GM23338 (cell line): ENCODE measurements around the gene TRAPPC10. TPM values are rescaled to one million over a fixed set of nuclear protein-coding genes. Genes with fewer than 3 reads are reported as not detected.

Experiments used
- ATAC-seq: fragments of 200-7000 bp; cut with Tn5 transposase; 3 replicates; pipeline ENCODE4 v1.9.1; 2020
- DNase-seq: peaks from one replicate; pipeline ENCODE4 v3.0.0-alpha.2; 2015; ENCODE audit warnings: low spot score
- H2AFZ ChIP-seq: fragments of 200-600 bp; sonication (generic); 2 replicates; pipeline ENCODE4 v1.8.0; 2016; ENCODE audit warnings: antibody characterized with exemption, mild to moderate bottlenecking, moderate library complexity
- H3F3A ChIP-seq: fragments of 200-600 bp; sonication (generic); replicated peaks from 2 replicates; pipeline ENCODE4 v1.8.0; 2017; ENCODE audit warnings: antibody characterized with exemption, mixed run types, low read depth
- H3K27ac ChIP-seq: fragments of 200-600 bp; sonication (generic); 2 replicates; pipeline ENCODE4 v1.6.1; 2016; ENCODE audit warnings: low read depth
- H3K27me3 ChIP-seq: fragments of 200-600 bp; sonication (generic); 2 replicates; pipeline ENCODE4 v1.8.0; 2016; ENCODE audit warnings: mild to moderate bottlenecking, mixed run types, moderate library complexity; ENCODE audit not compliant: insufficient read depth
- H3K36me3 ChIP-seq: fragments of 200-600 bp; sonication (generic); 2 replicates; pipeline ENCODE4 v1.8.0; 2016; ENCODE audit warnings: mild to moderate bottlenecking; ENCODE audit not compliant: insufficient read depth
- H3K4me1 ChIP-seq: fragments of 200-600 bp; sonication (generic); 2 replicates; pipeline ENCODE4 v1.8.0; 2016; ENCODE audit warnings: mild to moderate bottlenecking, moderate library complexity; ENCODE audit not compliant: insufficient read depth
- H3K4me2 ChIP-seq: fragments of 200-600 bp; sonication (generic); 2 replicates; pipeline ENCODE4 v1.7.1; 2017; ENCODE audit warnings: mixed run types
- H3K4me3 ChIP-seq: fragments of 200-600 bp; sonication (generic); 2 replicates; pipeline ENCODE4 v1.6.1; 2016; ENCODE audit warnings: mixed run types
- H3K79me2 ChIP-seq: fragments of 200-600 bp; sonication (generic); replicated peaks from 2 replicates; pipeline ENCODE4 v1.8.0; 2017; ENCODE audit warnings: mild to moderate bottlenecking; ENCODE audit not compliant: insufficient read depth
- H3K9me2 ChIP-seq: fragments of 200-600 bp; sonication (generic); 2 replicates; pipeline ENCODE4 v1.8.0; 2017; ENCODE audit not compliant: insufficient read depth
- H4K20me1 ChIP-seq: fragments of 200-600 bp; sonication (generic); replicated peaks from 2 replicates; pipeline ENCODE4 v1.8.0; 2017; ENCODE audit warnings: mild to moderate bottlenecking; ENCODE audit not compliant: insufficient read depth
- H3K27ac Mint-ChIP-seq: 2 replicates; pipeline ENCODE4 v1.8.0; 2020; ENCODE audit warnings: inconsistent platforms, mild to moderate bottlenecking, moderate library complexity, mixed read lengths
- H3K27me3 Mint-ChIP-seq: 3 replicates; pipeline ENCODE4 v1.8.0; 2022; ENCODE audit warnings: low read depth, mild to moderate bottlenecking, moderate library complexity, mixed read lengths, inconsistent platforms; ENCODE audit not compliant: insufficient read depth, poor library complexity
- H3K36me3 Mint-ChIP-seq: 3 replicates; pipeline ENCODE4 v1.8.0; 2021; ENCODE audit warnings: low read depth, mild to moderate bottlenecking, inconsistent platforms, moderate library complexity, mixed read lengths
- H3K4me1 Mint-ChIP-seq: 3 replicates; pipeline ENCODE4 v1.8.0; 2020; ENCODE audit warnings: mild to moderate bottlenecking, inconsistent platforms, mixed read lengths
- H3K4me3 Mint-ChIP-seq: 3 replicates; pipeline ENCODE4 v1.8.0; 2021; ENCODE audit warnings: moderate library complexity, mild to moderate bottlenecking, inconsistent platforms, mixed read lengths
- H3K9me3 Mint-ChIP-seq: 3 replicates; pipeline ENCODE4 v1.8.0; 2020; ENCODE audit warnings: moderate library complexity, mild to moderate bottlenecking, inconsistent platforms, mixed read lengths
- CREB1 ChIP-seq: fragments of 250-450 bp; sonication (Bioruptor Pico); IDR thresholded peaks from 2 replicates; pipeline ENCODE4 v1.5.0; 2020; ENCODE audit warnings: low read depth, mild to moderate bottlenecking, moderate library complexity
- EZH2 ChIP-seq: fragments of 200-600 bp; sonication (generic); IDR thresholded peaks from one replicate; pipeline ENCODE4 v1.8.0; 2017; ENCODE audit warnings: antibody characterized with exemption, mild to moderate bottlenecking, low read depth; ENCODE audit not compliant: unreplicated experiment
- EZH2phosphoT487 ChIP-seq: fragments of 200-600 bp; sonication (generic); IDR thresholded peaks from one replicate; pipeline ENCODE4 v1.8.1; 2018; ENCODE audit warnings: antibody characterized with exemption; ENCODE audit not compliant: unreplicated experiment
- JUNB ChIP-seq: IDR thresholded peaks from one replicate; pipeline ENCODE4 v1.6.1; 2016; ENCODE audit warnings: antibody characterized with exemption; ENCODE audit not compliant: unreplicated experiment
- NANOG ChIP-seq: IDR thresholded peaks from 2 replicates; pipeline ENCODE4 v1.6.1; 2016; ENCODE audit warnings: antibody characterized with exemption, borderline replicate concordance
- POLR2AphosphoS5 ChIP-seq: IDR thresholded peaks from 2 replicates; pipeline ENCODE4 v1.6.1; 2016; ENCODE audit warnings: antibody characterized with exemption, low read depth
- ZNF114 ChIP-seq: fragments of 250-450 bp; sonication (Bioruptor Pico); IDR thresholded peaks from 2 replicates; pipeline ENCODE4 v1.5.0; 2020; ENCODE audit warnings: mild to moderate bottlenecking, moderate library complexity
- ZNF331 ChIP-seq: fragments of 250-450 bp; sonication (Bioruptor Pico); IDR thresholded peaks from 2 replicates; pipeline ENCODE4 v1.5.0; 2020; ENCODE audit warnings: low read depth, mild to moderate bottlenecking, moderate library complexity
- polyA plus RNA-seq: library from polyadenylated mRNA; unstranded; fragments of >200 nt; fragmentation: Nextera tagmentation; extraction: Ambion mirVana; gene quantifications from 2 replicates; pipeline ENCODE4 v1.2.1, GENCODE V29; 2016
- total RNA-seq: library from RNA; depleted of rRNA; stranded (reverse); fragments of >200 nt; shearing (Covaris generic); gene quantifications from 2 replicates; pipeline ENCODE4 v1.2.3, GENCODE V29; 2014
- TF ChIP-seq, protein P1 (sequence below): IDR thresholded peaks from one replicate; pipeline ENCODE4 v1.6.1; 2018; ENCODE audit warnings: antibody characterized with exemption; ENCODE audit not compliant: unreplicated experiment
- TF ChIP-seq, protein P2 (sequence below): IDR thresholded peaks from 2 replicates; pipeline ENCODE4 v1.6.1; 2016; ENCODE audit warnings: antibody characterized with exemption
- TF ChIP-seq, protein P3 (sequence below), 2 experiments: fragments of 200-600 bp in 1 of 2; sonication (generic) in 1 of 2; conservative IDR thresholded peaks; 2 replicates each; pipeline versions ENCODE4 v1.5.1 to v1.6.1; 2016 to 2017; ENCODE audit warnings: antibody characterized with exemption in 2 of 2, low read depth in 2 of 2, mild to moderate bottlenecking in 2 of 2, moderate library complexity in 1 of 2

The TRAPPC10 gene
- total and polyA plus RNA-seq, 2 experiments from 2014 or later: 14.0 to 27.1 TPM

DNA sequence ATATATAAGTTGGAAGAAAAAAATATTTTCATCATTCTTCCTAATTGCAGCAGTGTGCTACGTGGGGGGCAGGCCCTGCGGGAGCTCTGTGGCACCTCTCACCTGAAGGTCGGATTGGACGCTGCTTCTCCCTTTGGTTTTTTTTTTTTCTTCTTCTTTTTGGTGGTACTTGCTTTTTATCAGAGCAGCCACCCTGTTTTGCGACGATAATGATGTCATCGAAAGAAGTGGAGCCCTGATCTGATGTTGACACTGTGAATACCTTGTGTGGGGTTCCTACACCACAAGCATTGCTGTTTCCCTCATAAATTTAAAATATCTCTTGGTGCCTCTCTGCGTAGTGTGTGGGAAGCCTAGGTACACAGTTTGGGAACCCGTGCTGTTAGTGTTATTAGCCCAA lies 5.5 kb downstream of the TRAPPC10 start:
- Mint-ChIP-seq H3K27ac (no peak overlapping the region), H3K4me3 (no peak overlapping the region), H3K36me3 (no peaks in the 10 kb centered on the region; the same call in 2 of the 3 replicates), H3K9me3 (no peaks in the 10 kb centered on the region), H3K27me3 (no peaks in the 10 kb centered on the region), H3K4me1 (peaks cover 25% of the 10 kb centered on the region)
- Histone ChIP-seq H3K4me2 (no peak overlapping the region), H3K79me2 (peaks cover 99% of the 10 kb centered on the region), H3F3A (peaks cover 4% of the 10 kb centered on the region; the same call in 1 of the 2 replicates), H2AFZ (no peak overlapping the region), H3K4me1 (peaks cover 10% of the 10 kb centered on the region), H3K9me2 (no peaks in the 10 kb centered on the region), H3K36me3 (no peaks in the 10 kb centered on the region), H4K20me1 (peaks cover 70% of the 10 kb centered on the region), H3K27ac (no peak overlapping the region), H3K27me3 (no peaks in the 10 kb centered on the region), H3K4me3 (no peak overlapping the region)
- no peak for TF ChIP-seq JUNB
- no peak for TF ChIP-seq POLR2AphosphoS5
- TF ChIP-seq, protein P1, sequence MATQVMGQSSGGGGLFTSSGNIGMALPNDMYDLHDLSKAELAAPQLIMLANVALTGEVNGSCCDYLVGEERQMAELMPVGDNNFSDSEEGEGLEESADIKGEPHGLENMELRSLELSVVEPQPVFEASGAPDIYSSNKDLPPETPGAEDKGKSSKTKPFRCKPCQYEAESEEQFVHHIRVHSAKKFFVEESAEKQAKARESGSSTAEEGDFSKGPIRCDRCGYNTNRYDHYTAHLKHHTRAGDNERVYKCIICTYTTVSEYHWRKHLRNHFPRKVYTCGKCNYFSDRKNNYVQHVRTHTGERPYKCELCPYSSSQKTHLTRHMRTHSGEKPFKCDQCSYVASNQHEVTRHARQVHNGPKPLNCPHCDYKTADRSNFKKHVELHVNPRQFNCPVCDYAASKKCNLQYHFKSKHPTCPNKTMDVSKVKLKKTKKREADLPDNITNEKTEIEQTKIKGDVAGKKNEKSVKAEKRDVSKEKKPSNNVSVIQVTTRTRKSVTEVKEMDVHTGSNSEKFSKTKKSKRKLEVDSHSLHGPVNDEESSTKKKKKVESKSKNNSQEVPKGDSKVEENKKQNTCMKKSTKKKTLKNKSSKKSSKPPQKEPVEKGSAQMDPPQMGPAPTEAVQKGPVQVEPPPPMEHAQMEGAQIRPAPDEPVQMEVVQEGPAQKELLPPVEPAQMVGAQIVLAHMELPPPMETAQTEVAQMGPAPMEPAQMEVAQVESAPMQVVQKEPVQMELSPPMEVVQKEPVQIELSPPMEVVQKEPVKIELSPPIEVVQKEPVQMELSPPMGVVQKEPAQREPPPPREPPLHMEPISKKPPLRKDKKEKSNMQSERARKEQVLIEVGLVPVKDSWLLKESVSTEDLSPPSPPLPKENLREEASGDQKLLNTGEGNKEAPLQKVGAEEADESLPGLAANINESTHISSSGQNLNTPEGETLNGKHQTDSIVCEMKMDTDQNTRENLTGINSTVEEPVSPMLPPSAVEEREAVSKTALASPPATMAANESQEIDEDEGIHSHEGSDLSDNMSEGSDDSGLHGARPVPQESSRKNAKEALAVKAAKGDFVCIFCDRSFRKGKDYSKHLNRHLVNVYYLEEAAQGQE: no peak
- ATAC-seq: no peak
- DNase-seq: no peak

DNA sequence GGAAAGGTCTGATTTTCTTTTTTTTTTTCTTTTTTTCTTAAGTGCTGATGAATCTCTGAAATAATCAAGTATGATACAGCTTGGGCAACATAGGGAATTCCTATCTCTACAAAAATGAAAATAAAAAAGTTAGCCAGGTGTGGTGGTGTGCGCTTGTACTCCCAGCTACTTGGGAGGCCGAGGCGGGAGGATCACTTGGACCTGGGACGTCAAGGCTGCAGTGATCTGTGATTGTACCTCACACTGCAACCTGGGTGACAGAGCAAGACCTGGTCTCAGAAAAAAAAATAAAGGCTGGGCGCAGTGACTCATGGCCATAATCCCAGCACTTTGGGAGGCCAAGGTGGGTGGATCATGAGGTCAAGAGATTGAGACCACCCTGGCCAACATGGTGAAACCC lies 6.0 kb downstream of the TRAPPC10 start:
- Mint-ChIP-seq H3K4me3 (no peak overlapping the region), H3K27me3 (no peaks in the 10 kb centered on the region)
- peaks cover 69% of the 10 kb centered on the region for H4K20me1 ChIP-seq
- TF ChIP-seq NANOG (no peak), JUNB (no peak), EZH2phosphoT487 (no peak), ZNF331 (no peak), POLR2AphosphoS5 (no peak), EZH2 (no peak), CREB1 (CRISPR knock-in tag) (no peak), ZNF114 (CRISPR knock-in tag) (no peak)
- TF ChIP-seq, protein P1: no peak
- TF ChIP-seq, protein P2, sequence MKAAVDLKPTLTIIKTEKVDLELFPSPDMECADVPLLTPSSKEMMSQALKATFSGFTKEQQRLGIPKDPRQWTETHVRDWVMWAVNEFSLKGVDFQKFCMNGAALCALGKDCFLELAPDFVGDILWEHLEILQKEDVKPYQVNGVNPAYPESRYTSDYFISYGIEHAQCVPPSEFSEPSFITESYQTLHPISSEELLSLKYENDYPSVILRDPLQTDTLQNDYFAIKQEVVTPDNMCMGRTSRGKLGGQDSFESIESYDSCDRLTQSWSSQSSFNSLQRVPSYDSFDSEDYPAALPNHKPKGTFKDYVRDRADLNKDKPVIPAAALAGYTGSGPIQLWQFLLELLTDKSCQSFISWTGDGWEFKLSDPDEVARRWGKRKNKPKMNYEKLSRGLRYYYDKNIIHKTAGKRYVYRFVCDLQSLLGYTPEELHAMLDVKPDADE: no peak
- TF ChIP-seq, protein P3, sequence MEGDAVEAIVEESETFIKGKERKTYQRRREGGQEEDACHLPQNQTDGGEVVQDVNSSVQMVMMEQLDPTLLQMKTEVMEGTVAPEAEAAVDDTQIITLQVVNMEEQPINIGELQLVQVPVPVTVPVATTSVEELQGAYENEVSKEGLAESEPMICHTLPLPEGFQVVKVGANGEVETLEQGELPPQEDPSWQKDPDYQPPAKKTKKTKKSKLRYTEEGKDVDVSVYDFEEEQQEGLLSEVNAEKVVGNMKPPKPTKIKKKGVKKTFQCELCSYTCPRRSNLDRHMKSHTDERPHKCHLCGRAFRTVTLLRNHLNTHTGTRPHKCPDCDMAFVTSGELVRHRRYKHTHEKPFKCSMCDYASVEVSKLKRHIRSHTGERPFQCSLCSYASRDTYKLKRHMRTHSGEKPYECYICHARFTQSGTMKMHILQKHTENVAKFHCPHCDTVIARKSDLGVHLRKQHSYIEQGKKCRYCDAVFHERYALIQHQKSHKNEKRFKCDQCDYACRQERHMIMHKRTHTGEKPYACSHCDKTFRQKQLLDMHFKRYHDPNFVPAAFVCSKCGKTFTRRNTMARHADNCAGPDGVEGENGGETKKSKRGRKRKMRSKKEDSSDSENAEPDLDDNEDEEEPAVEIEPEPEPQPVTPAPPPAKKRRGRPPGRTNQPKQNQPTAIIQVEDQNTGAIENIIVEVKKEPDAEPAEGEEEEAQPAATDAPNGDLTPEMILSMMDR (conservative IDR thresholded peaks at IDR 0.05; ENCODE audit: low read depth in 2 of 2): no peak

More for the DNA sequence above, 6.0 kb downstream of the TRAPPC10 start:
- Histone ChIP-seq H3F3A (peaks cover 1% of the 10 kb centered on the region; the same call in 1 of the 2 replicates), H3K4me2 (no peak overlapping the region), H3K27me3 (no peaks in the 10 kb centered on the region), H3K9me2 (no peaks in the 10 kb centered on the region), H2AFZ (no peak overlapping the region), H3K27ac (no peak overlapping the region), H3K36me3 (no peaks in the 10 kb centered on the region), H3K4me1 (peaks cover 8% of the 10 kb centered on the region), H3K4me3 (no peak overlapping the region), H3K79me2 (peaks cover 100% of the 10 kb centered on the region)
- peaks cover 25% of the 10 kb centered on the region for H3K4me1 Mint-ChIP-seq
- H3K27ac Mint-ChIP-seq: no peak overlapping the region
- H3K36me3 Mint-ChIP-seq: no peaks in the 10 kb centered on the region; the same call in 2 of the 3 replicates
- H3K9me3 Mint-ChIP-seq: no peaks in the 10 kb centered on the region
- DNase-seq: no peak
- no peak for ATAC-seq
